GM21381 (cell line): ENCODE data around the gene GPR161.

Experiments used
- ATAC-seq: cut with Tn5 transposase; IDR thresholded peaks from one replicate; pipeline ENCODE4 v1.9.1; 2021; ENCODE audit warnings: mild to moderate bottlenecking, moderate library complexity; ENCODE audit not compliant: unreplicated experiment

GPR161 gene

GRCh38 chr1:168050880-168051279 lies 85.8 kb downstream of the GPR161 start:
- ATAC-seq, result no peak

DNA sequence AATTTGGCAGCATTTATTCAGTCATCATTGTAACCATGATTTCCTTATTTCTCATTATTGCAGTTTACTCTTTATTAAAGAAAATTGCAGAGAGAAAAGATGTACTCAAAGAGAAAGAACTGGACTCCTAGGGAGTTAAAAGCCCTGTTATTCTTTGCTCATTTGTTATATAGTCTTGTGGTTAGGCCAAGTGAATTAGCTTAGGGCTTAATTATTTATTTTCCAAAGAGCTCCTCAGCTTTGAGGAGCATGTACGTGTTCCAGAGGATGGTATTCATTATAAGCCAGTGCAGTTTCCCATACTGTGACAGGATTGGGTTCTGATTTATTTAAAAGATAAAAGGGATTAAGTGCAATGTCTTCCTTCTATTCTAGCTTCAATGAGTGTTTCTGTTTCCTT lies 86.4 kb downstream of the GPR161 start:
- ATAC-seq, result no peak

DNA sequence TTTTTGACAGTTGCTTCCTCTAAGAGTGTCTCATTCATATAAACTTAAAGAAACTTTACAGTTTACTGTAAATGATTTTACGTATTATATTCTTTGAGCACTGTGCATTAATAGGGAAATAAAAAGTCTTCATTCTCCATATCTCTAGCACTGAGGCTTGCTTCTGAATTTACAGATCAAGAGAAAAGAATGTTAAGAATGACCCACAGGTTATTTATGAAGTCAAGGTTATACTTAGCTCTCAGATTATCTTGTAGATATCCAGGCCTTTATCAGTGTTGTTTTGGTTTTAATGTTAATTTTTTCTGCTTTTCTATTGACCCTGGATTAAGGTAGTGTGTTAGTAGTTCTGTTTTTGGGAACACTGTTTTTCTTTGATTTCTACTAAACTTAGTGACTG lies 91.4 kb downstream of the GPR161 start:
- no peak for ATAC-seq

GRCh38 chr1:168042362-168042761 lies 94.4 kb downstream of the GPR161 start:
- no peak for ATAC-seq

GRCh38 chr1:168035345-168035744 lies 101.4 kb downstream of the GPR161 start:
- ATAC-seq, result no peak

DNA sequence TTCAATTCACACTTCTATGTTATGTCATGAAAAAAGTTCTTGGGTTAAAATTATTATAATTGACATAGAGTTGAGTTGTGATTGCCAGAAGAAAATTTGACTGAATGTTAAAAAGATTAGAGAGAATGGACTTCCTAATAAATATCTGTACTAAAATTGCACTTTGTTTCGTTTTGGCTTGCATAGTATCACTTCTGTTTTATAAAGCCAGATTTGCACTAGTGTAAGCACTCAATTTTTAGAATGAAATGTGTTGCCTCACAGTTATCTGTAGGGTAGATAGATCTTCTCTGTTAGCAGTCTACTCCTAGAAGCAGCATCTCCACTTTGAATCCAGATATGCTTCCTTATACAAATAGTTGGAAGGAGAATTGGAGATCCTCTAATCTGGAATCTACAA lies 104.7 kb downstream of the GPR161 start:
- no peak for ATAC-seq

- no peak for ATAC-seq
These were observed 105.1 kb downstream of the GPR161 start for GRCh38 chr1:168031627-168032026.

DNA sequence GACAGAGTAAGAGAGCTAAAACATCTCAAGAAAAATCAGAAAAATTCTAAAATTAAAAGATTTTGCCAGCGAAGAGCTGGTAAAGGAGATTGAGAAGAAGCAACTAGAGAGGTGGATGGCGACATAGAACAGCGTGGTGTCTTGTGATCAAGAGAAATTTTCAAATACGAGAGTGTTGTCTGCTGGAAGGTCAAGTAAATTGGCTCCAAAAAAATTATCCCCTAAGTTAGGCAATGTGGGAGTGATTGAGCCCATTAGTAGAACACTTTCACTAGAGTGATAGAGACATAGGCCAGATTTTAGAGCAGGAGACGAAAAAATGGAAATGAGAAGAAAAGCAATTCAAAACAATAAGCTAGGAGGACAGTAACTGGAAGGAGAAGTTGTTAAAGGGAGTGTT lies 105.5 kb downstream of the GPR161 start:
- no peak for ATAC-seq
